ENCODE measurements around the gene CUX1.

GRCh38 chr7:101857358-101857811, 40.0 kb downstream of the CUX1 start:
- no peak for TF ChIP-seq CTCF (conservative IDR thresholded peaks at IDR 0.05; ENCODE audit: low read depth, low read length)
- no peak for TF ChIP-seq EZH2 (IDR thresholded peaks at IDR 0.05; ENCODE audit: low read length, unreplicated experiment)
